HEK293 (cell line): Measurements from ENCODE around the gene IRF6.

ENCODE experiments used
- CTCF ChIA-PET: fragments of 350-600 bp; formaldehyde crosslinking; extraction: SDS; loops from one replicate; lab custom pipeline; 2021; ENCODE audit warnings: antibody characterized with exemption; lab: Yijun Ruan, JAX
- POLR2A ChIA-PET: fragments of 300-600 bp; formaldehyde crosslinking; extraction: SDS; loops from one replicate; lab custom pipeline; 2020; ENCODE audit warnings: antibody characterized with exemption, inconsistent platforms; lab: Yijun Ruan, JAX
- H3K27ac ChIP-seq: fragments of 200-500 bp; sonication (Bioruptor generic); 2 replicates; pipeline ENCODE4 v1.5.1; 2014; ENCODE audit warnings: low read depth, low read length, control low read depth, inconsistent platforms; ENCODE audit errors: extremely low read depth
- H3K36me3 ChIP-seq, 2 experiments: fragments of 200-500 bp in 1 of 2; sonication (Bioruptor generic) in 1 of 2; 1 replicate in 1 of 2; 2 replicates in 1 of 2; pipeline ENCODE4 v1.5.1; 2014 to 2017; ENCODE audit warnings: inconsistent platforms in 2 of 2, low read length in 2 of 2; ENCODE audit not compliant: control insufficient read depth in 2 of 2, insufficient read depth in 1 of 2
- H3K4me1 ChIP-seq: fragments of 200-500 bp; sonication (Bioruptor generic); 2 replicates; pipeline ENCODE4 v1.5.1; 2014; ENCODE audit warnings: mild to moderate bottlenecking, low read length, inconsistent platforms; ENCODE audit not compliant: control insufficient read depth, insufficient read depth
- H3K4me3 ChIP-seq: 2 replicates; pipeline ENCODE4 v1.5.1; 2011; ENCODE audit warnings: low read depth, mild to moderate bottlenecking, control low read depth, low read length, moderate library complexity
- H3K9me3 ChIP-seq: fragments of 200-500 bp; sonication (Bioruptor generic); 2 replicates; pipeline ENCODE4 v1.5.1; 2014; ENCODE audit warnings: low read depth, low read length, inconsistent platforms; ENCODE audit not compliant: control insufficient read depth, insufficient read depth
- YY2 ChIP-seq: fragments of 450-650 bp; formaldehyde crosslinking; IDR thresholded peaks from 2 replicates; pipeline ENCODE4 v1.5.1; 2016; ENCODE audit warnings: missing biosample characterization, missing genetic modification characterization
- ZBTB48 ChIP-seq: fragments of 450-650 bp; formaldehyde crosslinking; IDR thresholded peaks from 2 replicates; pipeline ENCODE4 v1.5.1; 2016; ENCODE audit warnings: missing biosample characterization, missing genetic modification characterization
- ZEB2 ChIP-seq: fragments of 450-650 bp; formaldehyde crosslinking; IDR thresholded peaks from 2 replicates; pipeline ENCODE4 v1.5.1; 2016; ENCODE audit warnings: missing biosample characterization, missing genetic modification characterization
- ZNF114 ChIP-seq: fragments of 450-650 bp; formaldehyde crosslinking; IDR thresholded peaks from 2 replicates; pipeline ENCODE4 v1.5.0; 2017; ENCODE audit warnings: missing biosample characterization, missing genetic modification characterization
- ZNF19 ChIP-seq: fragments of 450-650 bp; formaldehyde crosslinking; IDR thresholded peaks from 2 replicates; pipeline ENCODE4; 2016; ENCODE audit warnings: missing biosample characterization, missing genetic modification characterization, low read depth
- ZNF274 ChIP-seq, 2 experiments: fragments of 200-500 bp in 1 of 2; fragments of 450-650 bp in 1 of 2; sonication (Bioruptor generic) in 1 of 2; formaldehyde crosslinking in 1 of 2; IDR thresholded peaks; 2 replicates each; pipeline versions ENCODE4 v1.5.1 to v1.6.1; 2014 to 2016; ENCODE audit warnings: borderline replicate concordance in 1 of 2, inconsistent platforms in 1 of 2, low read length in 1 of 2, missing biosample characterization in 1 of 2, missing genetic modification characterization in 1 of 2
- ZNF404 ChIP-seq: fragments of 450-650 bp; formaldehyde crosslinking; IDR thresholded peaks from 2 replicates; pipeline ENCODE4 v1.5.1; 2017; ENCODE audit warnings: missing biosample characterization, missing genetic modification characterization
- ZNF514 ChIP-seq: fragments of 450-650 bp; formaldehyde crosslinking; IDR thresholded peaks from 2 replicates; pipeline ENCODE4 v1.5.1; 2016; ENCODE audit warnings: missing biosample characterization, missing genetic modification characterization
- ZNF596 ChIP-seq: fragments of 450-650 bp; IDR thresholded peaks from 2 replicates; pipeline ENCODE4 v1.5.0; 2018; ENCODE audit warnings: missing biosample characterization, mild to moderate bottlenecking, missing genetic modification characterization, moderate library complexity
- ZNF843 ChIP-seq: fragments of 450-650 bp; formaldehyde crosslinking; IDR thresholded peaks from 2 replicates; pipeline ENCODE4 v1.5.1; 2016; ENCODE audit warnings: missing biosample characterization, missing genetic modification characterization
- ZSCAN23 ChIP-seq: fragments of 450-650 bp; formaldehyde crosslinking; IDR thresholded peaks from 2 replicates; pipeline ENCODE4 v1.5.1; 2016; ENCODE audit warnings: missing biosample characterization, missing genetic modification characterization
- TF ChIP-seq, protein P1 (sequence below): fragments of 450-650 bp; formaldehyde crosslinking; IDR thresholded peaks from 2 replicates; pipeline ENCODE4 v1.5.1; 2016; ENCODE audit warnings: missing biosample characterization, missing genetic modification characterization
- TF ChIP-seq, protein P2 (sequence below): fragments of 450-650 bp; formaldehyde crosslinking; conservative IDR thresholded peaks from 2 replicates; pipeline ENCODE4 v1.5.1; 2016; ENCODE audit warnings: low read depth, missing biosample characterization, missing genetic modification characterization

IRF6 gene

DNA sequence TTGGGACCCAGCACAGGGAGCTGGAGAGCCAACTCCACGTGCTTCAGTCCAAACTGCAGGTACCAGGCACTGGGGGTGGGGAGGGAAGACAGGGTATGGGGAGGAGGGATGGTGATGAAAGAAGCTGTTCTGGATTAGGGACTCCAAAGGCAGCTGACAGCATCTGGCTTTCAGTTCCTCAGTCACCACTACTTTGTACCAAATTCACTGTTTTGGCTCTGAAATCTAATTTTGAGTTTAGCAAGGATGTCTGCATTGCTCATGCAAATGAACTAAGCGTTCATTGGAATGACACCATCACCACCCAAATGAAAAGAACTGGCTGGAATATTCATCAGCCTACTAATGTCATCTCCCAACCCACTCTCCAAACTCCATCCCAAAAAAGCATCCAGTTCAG lies 30.3 kb downstream of the IRF6 start (continued):
- no peak for TF ChIP-seq ZSCAN23 (tag by site-specific recombination)

DNA sequence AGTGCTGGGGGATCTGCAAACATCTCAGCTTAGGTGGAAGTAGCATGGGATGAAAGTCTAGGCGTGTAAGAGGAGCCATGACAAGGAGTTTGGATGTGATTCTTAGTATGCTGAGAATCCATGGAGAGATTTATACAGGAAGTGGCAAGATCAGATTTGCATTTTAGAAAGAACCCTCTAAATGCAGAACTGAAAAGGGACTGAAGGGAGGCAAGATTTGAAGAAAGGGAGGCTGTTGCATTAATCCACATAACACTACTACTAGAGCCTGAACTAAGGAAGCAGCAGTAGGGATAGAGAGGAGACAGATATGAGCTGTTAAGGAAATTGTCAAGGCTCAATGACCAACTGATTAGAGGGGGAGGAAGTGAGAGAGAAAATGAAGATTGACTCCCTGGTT lies 31.4 kb downstream of the IRF6 start:
- H3K9me3 ChIP-seq: no peaks in the 10 kb centered on the region
- TF ChIP-seq ZNF19: no peak
- TF ChIP-seq ZNF514 (tag by site-specific recombination): no peak
- TF ChIP-seq, protein P1, sequence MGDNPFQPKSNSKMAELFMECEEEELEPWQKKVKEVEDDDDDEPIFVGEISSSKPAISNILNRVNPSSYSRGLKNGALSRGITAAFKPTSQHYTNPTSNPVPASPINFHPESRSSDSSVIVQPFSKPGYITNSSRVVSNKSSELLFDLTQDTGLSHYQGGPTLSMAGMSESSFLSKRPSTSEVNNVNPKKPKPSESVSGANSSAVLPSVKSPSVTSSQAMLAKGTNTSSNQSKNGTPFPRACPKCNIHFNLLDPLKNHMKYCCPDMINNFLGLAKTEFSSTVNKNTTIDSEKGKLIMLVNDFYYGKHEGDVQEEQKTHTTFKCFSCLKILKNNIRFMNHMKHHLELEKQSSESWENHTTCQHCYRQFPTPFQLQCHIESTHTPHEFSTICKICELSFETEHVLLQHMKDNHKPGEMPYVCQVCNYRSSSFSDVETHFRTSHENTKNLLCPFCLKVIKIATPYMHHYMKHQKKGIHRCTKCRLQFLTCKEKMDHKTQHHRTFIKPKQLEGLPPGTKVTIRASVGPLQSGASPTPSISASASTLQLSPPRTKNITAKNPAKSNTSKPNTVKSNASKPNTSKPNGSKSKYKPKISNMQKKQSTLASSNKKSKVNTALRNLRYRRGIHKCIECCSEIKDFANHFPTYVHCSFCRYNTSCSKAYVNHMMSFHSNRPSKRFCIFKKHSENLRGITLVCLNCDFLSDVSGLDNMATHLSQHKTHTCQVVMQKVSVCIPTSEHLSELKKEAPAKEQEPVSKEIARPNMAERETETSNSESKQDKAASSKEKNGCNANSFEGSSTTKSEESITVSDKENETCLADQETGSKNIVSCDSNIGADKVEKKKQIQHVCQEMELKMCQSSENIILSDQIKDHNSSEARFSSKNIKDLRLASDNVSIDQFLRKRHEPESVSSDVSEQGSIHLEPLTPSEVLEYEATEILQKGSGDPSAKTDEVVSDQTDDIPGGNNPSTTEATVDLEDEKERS (tag by site-specific recombination): no peak
- no peak for TF ChIP-seq ZNF843 (tag by site-specific recombination)
- TF ChIP-seq ZNF274 (IDR thresholded peaks at IDR 0.05; ENCODE audit: low read length): no peak
- TF ChIP-seq ZNF274 (tag by site-specific recombination; IDR thresholded peaks at IDR 0.05; ENCODE audit: borderline replicate concordance): no peak
- no peak for TF ChIP-seq ZNF404 (tag by site-specific recombination)
- TF ChIP-seq, protein P2, sequence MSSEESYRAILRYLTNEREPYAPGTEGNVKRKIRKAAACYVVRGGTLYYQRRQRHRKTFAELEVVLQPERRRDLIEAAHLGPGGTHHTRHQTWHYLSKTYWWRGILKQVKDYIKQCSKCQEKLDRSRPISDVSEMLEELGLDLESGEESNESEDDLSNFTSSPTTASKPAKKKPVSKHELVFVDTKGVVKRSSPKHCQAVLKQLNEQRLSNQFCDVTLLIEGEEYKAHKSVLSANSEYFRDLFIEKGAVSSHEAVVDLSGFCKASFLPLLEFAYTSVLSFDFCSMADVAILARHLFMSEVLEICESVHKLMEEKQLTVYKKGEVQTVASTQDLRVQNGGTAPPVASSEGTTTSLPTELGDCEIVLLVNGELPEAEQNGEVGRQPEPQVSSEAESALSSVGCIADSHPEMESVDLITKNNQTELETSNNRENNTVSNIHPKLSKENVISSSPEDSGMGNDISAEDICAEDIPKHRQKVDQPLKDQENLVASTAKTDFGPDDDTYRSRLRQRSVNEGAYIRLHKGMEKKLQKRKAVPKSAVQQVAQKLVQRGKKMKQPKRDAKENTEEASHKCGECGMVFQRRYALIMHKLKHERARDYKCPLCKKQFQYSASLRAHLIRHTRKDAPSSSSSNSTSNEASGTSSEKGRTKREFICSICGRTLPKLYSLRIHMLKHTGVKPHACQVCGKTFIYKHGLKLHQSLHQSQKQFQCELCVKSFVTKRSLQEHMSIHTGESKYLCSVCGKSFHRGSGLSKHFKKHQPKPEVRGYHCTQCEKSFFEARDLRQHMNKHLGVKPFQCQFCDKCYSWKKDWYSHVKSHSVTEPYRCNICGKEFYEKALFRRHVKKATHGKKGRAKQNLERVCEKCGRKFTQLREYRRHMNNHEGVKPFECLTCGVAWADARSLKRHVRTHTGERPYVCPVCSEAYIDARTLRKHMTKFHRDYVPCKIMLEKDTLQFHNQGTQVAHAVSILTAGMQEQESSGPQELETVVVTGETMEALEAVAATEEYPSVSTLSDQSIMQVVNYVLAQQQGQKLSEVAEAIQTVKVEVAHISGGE (tag by site-specific recombination): no peak
- TF ChIP-seq ZNF114 (tag by site-specific recombination): no peak
- TF ChIP-seq YY2 (tag by site-specific recombination): no peak
- TF ChIP-seq ZBTB48: no peak
- no peak overlapping the region for H3K27ac ChIP-seq
- H3K4me3 ChIP-seq: no peak overlapping the region
- no peaks in the 10 kb centered on the region for H3K36me3 ChIP-seq
- no peaks in the 10 kb centered on the region for H3K4me1 ChIP-seq
- CTCF ChIA-PET: interaction anchor here (1.2 to 1.4 kb wide), 2 partner anchors 9 to 215 kb away, joined by 3 to 5 read pairs; partner anchors contain the start of gene C1orf74
- POLR2A ChIA-PET: interaction anchor here (3.2 kb wide), 1 partner anchor 10 kb away, joined by 12 read pairs; the partner anchor contains the start of gene C1orf74

DNA sequence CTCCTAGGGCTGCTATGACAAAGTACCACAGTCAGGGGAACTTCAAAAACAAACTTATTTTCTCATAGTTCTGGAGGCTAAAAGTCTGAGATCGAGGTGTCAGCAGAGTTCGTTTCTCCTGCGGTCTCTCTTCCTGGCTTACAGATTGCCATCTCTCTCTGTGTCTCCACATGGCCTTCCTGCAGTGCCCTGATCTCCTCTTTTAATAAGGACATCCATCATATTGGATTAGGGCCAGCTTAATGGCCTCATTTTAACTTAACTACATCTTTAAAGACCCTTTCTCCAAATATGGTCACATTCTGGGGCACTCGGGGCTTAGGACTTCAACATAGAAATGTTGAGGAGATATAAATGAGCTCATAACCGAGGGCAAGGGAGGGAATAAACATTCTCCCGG lies 33.8 kb downstream of the IRF6 start:
- Histone ChIP-seq H3K36me3 (no peaks in the 10 kb centered on the region), H3K9me3 (no peaks in the 10 kb centered on the region), H3K27ac (no peak overlapping the region)
- ChIA-PET POLR2A (no interaction called here), CTCF (interaction anchor here (1.2 kb wide), 1 partner anchor 51 kb away, joined by 4 read pairs; no protein-coding TSS in a partner anchor)
- TF ChIP-seq ZNF596 (tag by site-specific recombination) (no peak), ZEB2 (peak; percentile 5; the same call in 1 of the 2 replicates)
- TF ChIP-seq, all 188 proteins: peak for 1
- H3K4me1 ChIP-seq: no peaks in the 10 kb centered on the region
- H3K4me3 ChIP-seq: no peak overlapping the region
